HG02943 (cell line): ENCODE measurements around the gene ZFPM1.
"Not testable (repeated sequence)": the region's sequence is repeated elsewhere in the genome, so short reads cannot be mapped to it uniquely, and the experiment has no call there.

Experiments used
- ATAC-seq: cut with Tn5 transposase; IDR thresholded peaks from one replicate; pipeline ENCODE4 v1.9.1; 2021; ENCODE audit warnings: mild to moderate bottlenecking, low read depth, moderate library complexity; ENCODE audit not compliant: unreplicated experiment

ZFPM1 gene

GRCh38 chr16:88463411-88463810 is 10.3 kb downstream of the ZFPM1 start:
- no peak for ATAC-seq

GRCh38 chr16:88464447-88465318 is 11.6 kb downstream of the ZFPM1 start:
- no peak for ATAC-seq

DNA sequence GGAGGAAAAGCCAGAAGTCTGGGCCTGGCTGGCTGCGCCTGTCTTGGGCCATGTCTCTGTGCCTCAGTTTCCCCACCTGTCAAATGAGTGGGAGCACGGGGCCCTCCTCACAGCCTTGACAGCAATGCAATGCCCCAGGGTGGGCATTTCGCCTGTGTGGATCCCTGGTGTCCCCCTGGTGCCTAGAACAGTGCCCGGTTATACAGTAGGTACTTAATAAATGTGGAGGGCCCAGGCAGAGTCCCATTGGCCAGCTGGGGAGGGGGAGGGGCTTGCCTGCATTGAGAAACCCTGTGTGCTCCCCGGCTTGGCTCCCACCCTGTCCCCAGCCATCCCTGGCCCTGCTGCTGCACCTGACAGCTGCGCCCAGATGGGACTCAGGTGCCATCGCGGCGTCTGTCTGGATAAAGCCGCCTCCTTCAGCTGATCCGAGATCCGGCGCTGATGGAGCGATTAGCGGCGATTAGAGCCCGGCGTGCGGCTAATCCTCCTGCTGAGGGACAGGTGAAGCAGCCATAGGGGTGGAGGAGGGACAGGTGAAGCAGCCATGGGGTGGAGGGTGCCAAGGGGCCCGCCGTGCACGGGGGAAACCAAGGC is 12.4 kb downstream of the ZFPM1 start:
- ATAC-seq, result no peak

DNA sequence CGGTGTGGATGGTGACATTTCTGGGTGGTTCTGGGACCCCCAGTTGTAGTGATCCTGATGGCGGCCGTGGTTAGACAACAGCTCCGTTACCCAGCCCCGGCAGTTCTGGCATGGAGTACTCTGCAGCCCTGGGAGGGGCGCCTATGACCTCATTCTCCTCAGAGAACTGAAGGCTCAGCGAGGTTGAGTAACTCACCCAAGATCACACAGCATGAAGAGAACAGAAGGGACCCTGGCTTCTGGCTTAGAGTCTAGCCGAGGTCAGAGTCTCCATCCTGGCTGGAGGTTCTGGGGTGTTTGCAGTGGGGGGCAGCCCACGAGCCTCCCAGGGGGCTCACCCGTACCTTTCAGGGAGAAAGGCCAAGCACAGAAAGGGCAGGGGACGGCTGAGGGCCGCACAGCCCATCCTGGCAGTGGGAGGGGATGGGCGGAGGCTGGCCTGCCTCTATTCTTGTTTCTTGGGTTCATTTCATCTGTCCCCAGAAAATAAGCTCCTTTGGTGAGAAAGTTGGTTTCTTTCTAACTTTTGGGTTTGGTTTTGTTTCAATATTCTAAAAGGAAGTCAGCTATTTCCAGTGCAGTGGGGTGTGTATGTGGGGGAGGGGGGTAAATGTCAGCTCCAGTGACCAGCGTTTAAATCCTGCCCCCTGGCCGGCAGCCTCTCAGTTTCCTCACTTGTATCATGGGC is 13.2 kb downstream of the ZFPM1 start:
- ATAC-seq, result no peak

DNA sequence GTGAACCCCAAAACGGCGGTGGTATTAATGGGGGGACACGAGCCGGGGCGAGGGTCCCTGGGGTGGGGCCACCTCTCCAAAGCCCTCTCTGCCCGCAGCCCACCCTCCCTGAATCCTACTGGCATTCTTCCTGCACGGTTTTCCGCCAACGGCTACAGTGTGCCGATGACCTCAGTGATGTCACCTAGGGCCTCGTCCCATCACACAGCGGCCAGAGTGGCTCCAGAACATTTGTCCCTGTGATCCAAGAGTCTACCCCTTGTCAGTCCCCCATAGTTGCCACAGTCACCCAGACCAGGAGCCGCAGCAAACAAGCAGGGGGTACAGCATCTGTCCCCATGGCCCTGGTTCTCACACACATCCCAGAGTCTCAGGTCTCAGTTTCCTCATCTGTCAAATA is 13.9 kb downstream of the ZFPM1 start:
- ATAC-seq, result no peak

- no peak for ATAC-seq
Observed at GRCh38 chr16:88467541-88467944, 14.5 kb downstream of the ZFPM1 start.

- ATAC-seq, result no peak
Observed at GRCh38 chr16:88468275-88469129, 15.4 kb downstream of the ZFPM1 start.

GRCh38 chr16:88469615-88470395 is 16.7 kb downstream of the ZFPM1 start:
- no peak for ATAC-seq

- ATAC-seq, result not testable (repeated sequence)
Observed at GRCh38 chr16:88470396-88470680, 17.3 kb downstream of the ZFPM1 start.

GRCh38 chr16:88470696-88471095 is 17.6 kb downstream of the ZFPM1 start:
- not testable (repeated sequence) for ATAC-seq

GRCh38 chr16:88471115-88471514 is 18.0 kb downstream of the ZFPM1 start:
- ATAC-seq, result no peak

GRCh38 chr16:88471575-88471974 is 18.5 kb downstream of the ZFPM1 start:
- no peak for ATAC-seq

DNA sequence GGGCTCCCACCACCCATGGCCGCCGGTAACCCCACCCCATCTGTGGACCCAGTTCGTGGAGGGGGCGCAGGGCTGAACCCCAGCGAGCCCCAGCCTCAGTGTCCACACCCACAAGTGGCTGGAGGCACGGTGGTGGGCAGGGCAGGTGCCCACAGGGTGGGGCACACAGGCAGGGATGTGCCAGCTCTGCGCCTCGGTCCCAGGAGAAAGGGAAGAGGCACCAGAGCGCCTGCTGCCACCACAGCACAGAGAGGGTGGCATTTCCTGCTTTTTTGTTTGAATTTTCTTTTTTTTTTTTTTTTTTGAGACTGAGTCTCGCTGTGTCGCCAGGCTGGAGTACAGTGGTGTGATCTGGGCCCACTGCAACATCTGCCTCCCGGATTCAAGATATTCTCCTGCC is 19.0 kb downstream of the ZFPM1 start:
- no peak for ATAC-seq

DNA sequence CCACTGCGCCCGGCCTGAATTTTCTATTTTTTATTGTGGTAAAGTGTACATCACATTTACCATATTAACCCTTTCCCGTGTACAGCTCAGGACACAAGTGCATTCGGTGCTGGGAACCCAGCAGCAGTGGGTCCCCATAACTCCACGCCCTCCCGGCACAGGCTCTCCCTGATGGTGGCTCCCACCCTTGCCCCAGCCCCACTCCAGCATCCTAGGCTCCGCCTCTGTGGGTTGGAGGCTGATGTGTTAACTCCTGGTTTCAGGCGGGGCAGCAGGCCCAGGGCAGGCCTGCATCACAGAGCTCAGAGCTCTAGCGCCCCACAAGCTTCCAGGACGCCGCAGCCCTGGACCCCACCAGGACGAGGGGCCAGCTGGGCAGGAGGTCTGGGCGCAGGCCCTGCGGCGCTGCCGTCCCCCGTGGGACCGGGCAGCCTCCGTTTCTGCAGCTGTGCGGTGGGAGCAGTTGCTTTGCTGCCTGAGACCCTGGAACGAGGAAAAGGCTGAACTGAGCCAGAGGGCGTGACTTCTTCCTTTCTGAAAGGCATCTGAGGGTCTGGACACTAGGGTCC is 19.6 kb downstream of the ZFPM1 start:
- ATAC-seq, result no peak

DNA sequence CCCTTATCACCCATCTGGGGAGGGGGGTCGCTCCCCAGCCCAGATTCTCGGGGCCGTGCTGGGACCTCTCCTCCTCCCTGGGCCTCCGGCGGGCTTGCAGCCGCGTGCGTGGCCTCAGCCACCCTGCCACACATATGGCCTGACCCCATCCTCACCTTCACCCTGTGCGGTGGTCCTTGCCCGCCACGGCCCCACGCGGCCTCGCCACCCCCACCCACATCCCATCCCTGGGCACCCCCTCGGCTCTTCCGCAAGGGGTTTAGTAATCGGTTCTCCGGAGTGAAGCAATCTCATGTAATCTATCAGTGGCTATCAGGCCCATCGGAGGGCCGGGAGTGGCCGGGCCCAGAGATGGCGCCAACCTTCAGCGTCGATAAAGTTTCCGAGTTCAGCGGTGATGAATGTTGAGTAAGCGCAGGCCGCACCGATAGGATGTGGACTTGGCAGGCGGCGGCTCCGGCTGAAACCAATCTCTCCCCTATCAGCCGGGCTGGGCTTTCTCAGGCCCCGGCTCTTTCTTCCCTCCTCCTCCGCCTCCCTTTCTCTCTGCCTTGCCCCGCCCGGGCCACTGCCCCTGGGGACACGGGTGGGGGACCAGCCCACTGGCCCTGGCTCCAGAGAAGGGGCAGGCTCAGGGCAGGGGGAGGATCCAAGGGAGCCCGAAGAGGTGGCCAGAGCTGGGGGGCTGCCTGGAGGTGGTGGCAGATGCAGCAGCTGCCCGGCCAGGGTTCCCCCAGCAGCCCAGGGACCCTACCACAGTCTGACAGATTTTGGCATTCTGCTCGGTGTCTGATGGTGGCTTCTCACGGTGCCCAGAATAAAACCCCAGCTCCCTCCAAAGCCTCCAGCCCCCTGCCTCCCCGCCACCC is 20.8 kb downstream of the ZFPM1 start:
- ATAC-seq, result no peak

- no peak for ATAC-seq
Observed at GRCh38 chr16:88475037-88475436, 22.0 kb downstream of the ZFPM1 start.

DNA sequence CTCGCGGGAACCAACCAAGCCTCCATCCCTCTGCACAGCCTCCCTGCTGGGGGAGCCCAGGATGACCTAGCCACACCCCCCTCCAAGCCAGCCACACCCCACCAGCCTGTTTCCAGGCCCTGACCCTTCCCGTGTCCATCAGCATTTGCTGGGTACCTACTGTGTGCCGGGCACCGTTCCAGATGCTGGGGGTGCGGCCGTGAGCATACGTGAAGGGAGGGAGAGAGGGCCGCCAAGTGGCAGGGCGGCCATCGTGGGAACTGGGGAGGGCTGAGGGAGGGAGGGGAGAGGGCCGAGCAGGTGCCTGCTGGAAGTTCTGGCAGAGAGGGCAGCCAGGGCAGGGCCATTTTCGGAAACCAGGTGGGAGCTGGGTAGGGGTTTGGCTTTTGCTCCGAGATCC is 23.1 kb downstream of the ZFPM1 start:
- ATAC-seq, result no peak

DNA sequence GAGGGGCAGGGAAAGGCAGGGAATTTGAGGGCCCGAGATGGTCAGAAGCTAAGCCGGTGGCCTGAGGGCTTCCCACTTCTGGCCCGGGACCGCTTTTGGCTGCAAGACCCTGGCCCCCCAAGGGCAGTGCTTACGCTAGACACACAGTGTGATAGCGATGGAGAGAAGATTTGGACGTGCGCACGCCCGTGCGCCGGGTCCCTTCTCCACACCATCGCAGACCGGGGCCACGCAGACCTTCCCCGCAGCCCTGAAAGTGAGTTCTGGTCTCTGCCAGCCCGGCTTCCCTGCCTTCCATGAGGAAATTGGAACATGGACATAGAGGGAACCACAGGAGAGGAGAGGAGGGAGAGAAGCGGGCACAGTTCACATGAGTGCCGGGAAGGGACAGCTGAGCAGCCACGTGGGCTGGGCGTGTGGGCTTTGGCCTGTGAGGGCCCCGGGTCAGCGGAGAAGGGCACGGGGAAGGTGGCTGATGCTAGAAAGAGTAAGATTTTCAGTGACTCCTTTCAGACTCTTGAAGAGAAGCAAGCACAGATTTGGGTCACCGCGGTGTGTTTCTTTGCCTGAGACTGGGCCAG is 23.8 kb downstream of the ZFPM1 start:
- ATAC-seq, result no peak
